ENCODE measurements around the gene TVP23A.

Gene TVP23A

DNA sequence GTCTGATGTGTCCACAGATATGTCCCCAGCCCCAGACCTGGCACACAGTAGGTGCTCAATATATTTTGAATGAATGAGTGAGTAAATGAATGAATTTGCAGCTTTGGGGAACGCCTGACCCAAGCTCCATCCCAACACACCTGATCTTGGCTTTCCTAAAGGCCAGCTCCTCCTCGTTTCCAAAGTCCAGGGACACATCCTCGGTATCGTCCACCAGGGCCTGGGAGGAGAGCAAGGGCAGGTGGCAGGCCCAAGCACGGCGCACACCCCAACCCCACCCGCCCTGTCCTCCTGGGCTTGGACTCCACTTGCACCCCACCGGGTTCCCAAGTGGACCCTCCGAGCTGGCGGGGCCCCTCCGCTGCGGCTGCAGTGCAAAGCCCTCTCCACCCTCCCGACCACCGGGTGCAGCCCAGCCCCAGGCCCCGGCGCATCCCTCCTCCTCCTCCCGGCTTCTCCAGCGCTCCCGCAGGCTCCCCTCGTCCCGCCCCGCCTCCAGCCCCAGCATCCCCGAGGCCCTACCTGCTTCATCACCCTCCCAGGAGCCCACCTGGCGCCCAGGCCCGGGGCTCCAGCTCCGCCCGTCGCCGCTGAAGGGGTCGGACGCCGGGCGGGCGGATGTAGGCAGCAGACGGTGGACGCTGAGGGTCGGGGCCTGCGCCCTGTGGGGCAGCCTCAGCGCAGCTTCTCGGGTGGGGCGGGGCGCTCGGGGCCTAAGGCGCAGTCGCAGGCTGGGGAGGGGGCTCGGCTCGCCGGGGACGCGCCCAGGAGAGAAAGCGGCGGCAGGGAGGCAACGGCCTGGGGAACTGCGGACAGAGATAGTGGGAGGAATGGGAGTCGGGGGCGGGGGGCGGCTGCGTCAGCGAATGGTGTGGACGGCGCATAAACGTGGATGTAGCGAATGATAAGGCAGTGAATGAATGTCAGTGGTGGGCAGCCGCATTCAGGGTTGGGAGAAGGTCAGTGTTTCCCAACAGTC lies at the start of gene TVP23A:
TSS of gene TVP23A (minus strand) at position 832 of the 979 bp plus-strand sequence. CDS start at position 531, 301 bp downstream.
- DNase-seq (ENCODE audit: low read depth in 3 of 3) = no peak

DNA sequence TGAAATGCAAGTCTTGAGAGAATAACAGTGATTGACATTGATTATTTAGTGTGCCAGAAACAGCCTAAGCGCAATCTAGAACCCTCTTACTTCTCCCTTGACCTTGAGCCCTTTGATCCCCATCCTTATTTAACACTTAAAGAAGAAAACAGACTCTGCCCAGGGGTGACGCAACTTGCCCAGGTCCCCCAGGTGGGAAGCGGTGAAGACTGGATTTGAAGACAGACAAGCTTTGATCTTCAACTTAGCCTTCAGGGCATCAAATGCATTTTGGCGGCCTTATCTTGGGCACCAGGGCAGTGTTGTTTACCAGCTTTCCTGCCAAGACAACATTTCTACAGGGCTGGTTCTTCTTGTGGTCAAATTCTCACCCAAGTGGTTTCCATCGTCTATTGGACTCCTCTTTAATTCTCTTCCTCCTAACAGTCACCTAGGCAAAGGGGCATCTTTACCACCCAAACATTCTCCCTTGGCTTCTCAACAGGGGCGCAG lies 49.6 kb upstream of the TVP23A start:
- DNase-seq (ENCODE audit: low read depth in 3 of 3) = no peak

DNA sequence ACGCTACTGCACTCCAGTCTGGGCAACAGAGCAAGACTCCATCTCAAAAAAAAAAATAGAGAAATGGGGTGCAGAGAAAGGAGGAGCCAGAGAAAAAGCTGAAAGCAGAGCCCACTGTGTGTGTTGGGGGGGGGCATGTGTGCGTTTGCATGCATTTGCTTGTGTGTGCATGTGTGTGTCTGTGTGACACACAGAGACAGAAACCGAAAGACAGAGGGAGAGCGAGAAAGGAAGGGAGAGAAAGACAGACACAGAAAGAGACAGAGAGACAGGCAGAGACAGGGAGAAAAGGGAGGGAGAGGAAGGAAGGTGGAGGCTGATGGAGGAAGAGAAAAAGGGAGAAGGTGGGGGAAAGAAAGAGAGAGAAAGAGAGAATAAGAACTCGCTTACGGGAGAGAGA lies 48.6 kb upstream of the TVP23A start:
- no peak for DNase-seq (ENCODE audit: low read depth in 3 of 3)

DNA sequence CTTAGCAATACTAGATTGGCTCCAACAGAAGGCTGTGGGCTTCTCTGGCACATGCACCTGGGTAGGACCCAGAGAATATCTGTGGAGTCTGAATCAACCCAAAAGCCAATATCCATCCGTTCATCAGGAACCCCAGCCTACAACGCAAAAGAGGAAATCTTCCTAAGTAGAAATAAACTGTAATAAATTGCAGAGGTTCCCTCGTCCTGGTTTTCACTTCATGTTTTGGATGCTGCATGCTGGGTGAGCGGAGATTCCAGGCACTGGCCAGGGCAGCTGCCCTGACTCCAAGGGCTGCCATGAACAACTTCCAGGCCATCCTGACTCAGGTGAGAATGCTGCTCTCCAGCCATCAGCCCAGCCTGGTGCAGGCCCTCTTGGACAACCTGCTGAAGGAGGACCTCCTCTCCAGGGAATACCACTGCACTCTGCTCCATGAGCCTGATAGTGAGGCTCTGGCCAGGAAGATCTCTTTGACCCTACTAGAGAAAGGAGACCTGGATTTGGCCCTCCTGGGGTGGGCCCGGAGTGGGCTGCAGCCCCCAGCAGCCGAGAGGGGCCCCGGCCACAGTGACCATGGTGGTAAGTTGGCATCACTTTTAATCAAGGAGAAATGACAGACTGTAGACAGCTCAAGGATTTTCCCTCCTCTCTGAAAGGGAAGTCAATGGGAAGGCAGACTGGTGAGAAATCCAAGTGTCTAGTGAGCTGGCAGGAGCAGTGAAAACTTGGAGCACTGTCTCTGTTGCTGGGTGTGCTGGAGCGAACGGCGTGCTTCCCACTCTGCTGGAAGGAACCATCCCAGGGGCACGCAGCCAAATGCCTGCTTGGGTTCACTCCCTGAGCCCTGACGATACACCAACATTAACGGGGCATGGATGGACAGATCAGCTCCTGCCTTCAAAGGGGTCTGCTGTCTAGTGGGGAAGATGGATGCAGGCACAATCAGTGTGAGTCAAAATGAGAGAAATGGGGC lies 47.7 kb upstream of the TVP23A start:
- DNase-seq (ENCODE audit: low read depth in 3 of 3) = no peak

- DNase-seq (ENCODE audit: low read depth in 3 of 3) = no peak
These were observed 43.8 kb upstream of the TVP23A start for GRCh38 chr16:10862438-10862837.

DNA sequence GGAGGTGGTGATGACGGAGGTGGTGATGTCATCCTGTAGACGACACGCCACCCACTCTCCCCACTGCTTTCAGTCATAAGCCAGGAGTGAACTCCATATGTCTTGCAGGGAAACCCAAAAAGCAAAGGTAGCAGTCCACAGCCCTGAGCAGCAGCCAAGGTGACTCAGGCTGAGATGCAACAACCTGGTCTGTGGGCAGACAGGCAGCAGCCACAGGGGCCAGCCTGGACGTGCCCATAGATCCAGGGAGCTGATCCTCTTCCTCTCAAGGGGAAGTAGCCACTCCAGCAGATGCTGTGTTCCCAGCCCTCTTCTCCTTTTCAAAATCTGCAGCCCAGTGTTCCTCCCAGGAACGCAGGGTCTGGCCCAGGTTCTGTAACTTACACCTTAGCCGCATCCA lies 41.1 kb upstream of the TVP23A start:
- DNase-seq (ENCODE audit: low read depth in 3 of 3) = no peak

- DNase-seq (ENCODE audit: low read depth in 3 of 3) = no peak
These were observed 40.4 kb upstream of the TVP23A start for GRCh38 chr16:10859020-10859419.

DNA sequence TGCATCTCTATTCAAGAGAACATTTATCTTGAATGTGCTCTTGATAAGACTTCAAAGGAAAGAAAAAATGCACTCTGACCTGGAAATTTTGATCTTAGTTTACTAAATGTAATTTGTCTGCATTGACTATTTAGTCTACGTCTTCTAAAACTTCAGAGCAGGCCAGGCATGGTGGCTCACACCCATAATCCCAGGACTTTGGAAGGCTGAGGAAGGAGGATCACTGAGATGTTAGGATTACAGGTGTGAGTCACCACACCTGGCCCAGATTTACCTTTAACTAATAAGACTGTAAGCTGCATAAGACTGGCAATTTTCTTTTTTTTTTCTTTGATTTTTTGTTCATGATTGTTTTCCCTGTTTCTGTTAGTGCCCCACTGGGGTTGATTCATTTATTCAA lies 39.6 kb upstream of the TVP23A start:
- DNase-seq (ENCODE audit: low read depth in 3 of 3) = no peak

- DNase-seq (ENCODE audit: low read depth in 3 of 3) = no peak
These were observed 37.4 kb upstream of the TVP23A start for GRCh38 chr16:10856042-10856441.

- DNase-seq (ENCODE audit: low read depth in 3 of 3) = no peak
These were observed 34.4 kb upstream of the TVP23A start for GRCh38 chr16:10852948-10853347.

DNA sequence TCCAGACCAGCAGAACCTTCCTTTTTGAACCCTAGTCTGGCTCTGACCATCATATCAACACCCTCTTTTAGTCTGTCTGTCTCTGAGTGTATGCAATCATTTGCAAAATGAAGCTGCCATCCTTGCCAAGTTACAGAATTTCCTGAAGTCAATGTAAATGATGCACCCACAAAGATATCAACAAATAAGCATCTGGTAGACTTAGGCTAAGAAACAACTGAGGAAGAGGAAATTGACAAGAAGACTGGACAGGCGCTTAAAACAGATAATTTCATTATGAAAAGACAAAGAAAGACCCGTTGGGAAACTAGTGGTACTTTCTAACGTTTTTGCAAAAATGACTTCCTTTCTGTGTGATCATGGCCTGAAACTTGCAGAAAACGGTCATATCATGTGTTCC lies 33.7 kb upstream of the TVP23A start:
- DNase-seq (ENCODE audit: low read depth in 3 of 3) = no peak

GRCh38 chr16:10851512-10851911 lies 32.9 kb upstream of the TVP23A start:
- no peak for DNase-seq (ENCODE audit: low read depth in 3 of 3)

DNA sequence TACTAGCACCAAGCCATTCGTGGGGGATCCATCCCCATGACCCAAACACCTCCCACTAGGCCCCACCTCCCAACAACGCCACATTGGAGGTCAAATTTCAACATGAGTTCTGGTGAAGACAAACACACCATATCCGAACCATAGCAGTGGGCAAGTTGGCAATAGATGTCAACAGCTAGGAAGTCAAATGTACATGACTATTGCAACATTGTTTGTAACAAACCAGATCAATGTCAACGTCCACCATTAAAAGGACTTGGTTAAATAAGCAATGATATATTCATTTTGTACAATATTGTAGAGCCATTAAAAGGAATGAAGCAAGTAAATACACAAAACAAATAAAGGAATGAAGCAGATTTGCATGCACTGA lies 31.9 kb upstream of the TVP23A start:
- no peak for DNase-seq (ENCODE audit: low read depth in 3 of 3)

- DNase-seq (ENCODE audit: low read depth in 3 of 3) = no peak
These were observed 31.3 kb upstream of the TVP23A start for GRCh38 chr16:10849736-10850477.

GRCh38 chr16:10847176-10847575 lies 28.6 kb upstream of the TVP23A start:
- no peak for DNase-seq (ENCODE audit: low read depth in 3 of 3)

- no peak for DNase-seq (ENCODE audit: low read depth in 3 of 3)
These were observed 27.8 kb upstream of the TVP23A start for GRCh38 chr16:10846213-10846998.

GRCh38 chr16:10840703-10841102 lies 22.1 kb upstream of the TVP23A start:
- DNase-seq (ENCODE audit: low read depth in 3 of 3) = no peak

DNA sequence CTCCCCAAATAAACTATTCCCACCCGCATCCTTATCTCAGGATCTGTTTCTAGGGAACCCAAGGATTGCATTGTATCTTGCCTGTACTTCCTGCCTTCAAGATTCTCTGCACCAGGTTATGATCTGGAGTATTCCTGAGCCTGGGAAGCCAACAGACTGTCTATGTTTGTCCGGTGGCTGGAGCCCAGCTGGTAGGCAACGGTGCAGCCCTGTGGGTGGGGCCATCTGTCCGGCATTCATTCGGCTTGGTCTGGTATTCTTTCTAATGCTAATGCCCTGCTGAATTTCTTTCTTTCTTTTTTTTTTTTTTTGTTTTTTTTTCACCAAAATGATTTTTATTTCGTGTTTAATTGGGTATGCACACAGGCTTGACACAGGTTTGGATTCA lies 20.7 kb upstream of the TVP23A start:
- DNase-seq (ENCODE audit: low read depth in 3 of 3) = no peak

DNA sequence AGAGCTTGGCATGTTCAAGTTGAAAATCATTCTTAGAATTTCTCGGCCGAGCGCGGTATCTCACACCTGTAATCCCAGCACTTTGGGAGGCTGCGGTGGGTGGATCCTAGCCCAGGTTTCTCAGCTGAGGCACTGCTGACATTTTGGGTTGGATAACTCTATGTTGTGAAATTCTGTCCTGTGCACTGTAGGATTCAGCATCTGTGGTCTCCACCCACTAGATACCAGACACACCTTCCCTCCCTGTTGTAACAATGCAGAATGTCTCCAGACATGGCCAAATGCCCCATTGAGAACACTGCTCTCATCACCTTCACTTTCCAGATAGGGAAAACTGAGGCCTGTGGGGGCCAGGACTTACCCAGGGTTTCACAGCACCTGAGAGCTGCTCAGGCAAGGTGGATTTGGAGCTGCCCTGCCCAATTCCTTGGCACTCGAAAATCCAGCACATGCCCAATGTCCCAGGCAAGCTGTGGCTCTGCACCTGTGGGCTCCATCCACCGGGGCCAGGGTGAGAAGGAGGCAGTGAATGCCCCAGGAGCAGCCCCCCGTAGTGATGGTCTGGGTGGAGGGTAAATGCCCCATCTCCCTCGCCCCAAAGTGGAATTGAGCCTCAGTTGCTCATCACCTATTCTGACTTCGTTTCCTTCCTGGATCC lies 20.2 kb upstream of the TVP23A start:
- DNase-seq (ENCODE audit: low read depth in 3 of 3) = no peak

- DNase-seq (ENCODE audit: low read depth in 3 of 3) = no peak
These were observed 17.7 kb upstream of the TVP23A start for GRCh38 chr16:10836174-10836853.

Data from stimulated activated CD4-positive, alpha-beta T cell treated with anti-CD3 and anti-CD28 coated beads, TNF-alpha, amount 100 ng/mL, for 24 hours (primary cell).